ENCODE data around the gene CTXND2. TPM values are rescaled to one million over a fixed set of nuclear protein-coding genes. Genes with fewer than 3 reads are reported as not detected.
"Not testable (repeated sequence)": the region's sequence is repeated elsewhere in the genome, so short reads cannot be mapped to it uniquely, and the experiment has no call there.

CTXND2 gene
- total RNA-seq, 2 experiments from 2014 or later, result not detected

DNA sequence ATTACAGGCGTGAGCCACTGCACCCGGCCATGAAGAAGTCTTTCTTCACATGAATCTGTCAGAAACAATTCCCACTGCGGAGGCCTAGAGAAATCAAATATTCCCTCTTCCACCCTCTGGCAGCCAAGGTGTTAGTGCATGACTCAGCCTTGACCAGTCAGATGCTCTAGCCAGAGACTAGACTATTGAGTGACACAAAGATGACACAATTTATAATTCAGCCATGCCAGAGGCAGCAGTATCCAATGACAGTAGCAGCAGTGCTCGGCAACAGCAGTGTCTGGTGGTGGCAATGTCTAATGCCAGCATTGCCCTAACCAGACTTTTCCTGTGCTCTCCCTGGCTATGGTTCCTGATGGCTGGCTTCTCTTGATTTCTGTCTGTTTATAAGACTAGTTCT is 8.7 kb downstream of the CTXND2 start:
- ChIA-PET POLR2A (no interaction called here), CTCF (no interaction called here)
- no peak for DNase-seq
- H3K27ac Mint-ChIP-seq, result no peak overlapping the region
- H3K27me3 Mint-ChIP-seq, result no peaks in the 10 kb centered on the region
- intact Hi-C loops (cut with micrococcal nuclease), result no loop called here
- H3K4me1 Mint-ChIP-seq (ENCODE audit: low read depth), result peaks cover 6% of the 10 kb centered on the region
- no peak overlapping the region for H3K4me3 Mint-ChIP-seq
- no peaks in the 10 kb centered on the region for H3K36me3 Mint-ChIP-seq
- H3K9me3 Mint-ChIP-seq, result no peaks in the 10 kb centered on the region

DNA sequence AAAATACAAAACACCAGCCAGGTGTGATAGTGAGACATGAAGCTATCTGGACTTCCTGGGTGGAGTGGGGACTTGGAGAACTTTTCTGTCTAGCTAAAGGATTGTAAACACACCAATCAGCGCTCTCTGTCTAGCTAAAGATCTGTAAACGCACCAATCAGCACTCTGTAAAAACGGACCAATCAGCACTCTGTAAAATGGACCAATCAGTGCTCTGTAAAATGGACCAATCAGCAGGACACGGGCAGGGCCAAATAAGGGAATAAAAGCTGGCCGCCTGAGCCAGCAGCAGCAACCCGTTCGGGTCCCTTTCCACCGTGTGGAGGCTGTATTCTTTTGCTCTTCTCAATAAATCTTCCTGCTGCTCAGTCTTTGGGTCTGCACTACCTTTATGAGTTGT is 12.9 kb downstream of the CTXND2 start:
- H3K4me1 Mint-ChIP-seq (ENCODE audit: low read depth); POLR2A ChIA-PET; H3K9me3 Mint-ChIP-seq; H3K36me3 Mint-ChIP-seq; intact Hi-C loops (cut with micrococcal nuclease); CTCF ChIA-PET; DNase-seq; H3K27me3 Mint-ChIP-seq; H3K4me3 Mint-ChIP-seq; H3K27ac Mint-ChIP-seq: not testable (repeated sequence)

DNA sequence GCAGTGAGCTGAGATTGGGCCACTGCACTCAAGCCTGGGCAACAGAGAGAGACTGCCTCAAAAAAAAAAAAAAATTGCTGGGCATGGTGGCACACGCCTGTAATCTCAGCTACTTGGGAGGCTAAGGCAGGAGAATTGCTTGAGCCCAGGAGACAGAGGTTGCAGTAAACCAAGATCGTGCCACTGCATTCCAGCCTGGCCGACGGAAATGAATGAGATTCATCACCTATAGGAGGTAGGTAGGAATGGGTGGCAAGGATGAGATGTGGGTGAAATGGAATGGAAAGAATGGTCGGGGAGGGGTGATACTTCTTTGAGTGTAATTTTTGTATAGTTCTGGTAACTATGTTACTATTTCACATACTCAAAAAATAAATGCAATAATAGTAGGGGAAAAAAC is 15.4 kb downstream of the CTXND2 start:
- Mint-ChIP-seq H3K27ac (no peak overlapping the region), H3K4me1 (ENCODE audit: low read depth) (peaks cover 8% of the 10 kb centered on the region), H3K4me3 (no peak overlapping the region), H3K36me3 (no peaks in the 10 kb centered on the region), H3K27me3 (no peaks in the 10 kb centered on the region), H3K9me3 (no peaks in the 10 kb centered on the region)
- intact Hi-C loops (cut with micrococcal nuclease), result no loop called here
- CTCF ChIA-PET, result interaction anchor here (1.0 kb wide), 1 partner anchor 20 kb away, joined by 3 read pairs; no protein-coding TSS in a partner anchor
- DNase-seq, result no peak
- POLR2A ChIA-PET, result no interaction called here

DNA sequence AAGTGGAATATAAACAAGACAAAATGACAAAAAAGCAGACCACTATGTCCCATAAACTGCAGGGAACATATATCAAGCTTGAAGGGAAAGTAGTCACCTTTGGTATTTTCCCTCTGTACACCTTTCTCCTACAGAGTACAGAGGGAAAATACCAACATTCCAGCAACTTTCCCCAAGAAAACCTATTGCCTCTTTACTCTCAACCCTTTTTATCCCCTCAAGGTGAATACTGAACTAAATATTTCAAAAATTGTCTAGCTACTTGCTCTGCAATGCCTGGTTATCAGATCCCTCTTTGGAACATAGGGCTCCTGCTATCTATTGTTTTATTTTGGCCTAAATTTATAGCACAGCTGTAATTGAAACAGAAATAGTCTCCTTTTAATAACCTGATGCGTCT is 15.8 kb downstream of the CTXND2 start:
- Mint-ChIP-seq H3K4me3 (no peak overlapping the region), H3K9me3 (no peaks in the 10 kb centered on the region), H3K4me1 (ENCODE audit: low read depth) (peaks cover 10% of the 10 kb centered on the region), H3K27me3 (no peaks in the 10 kb centered on the region), H3K27ac (no peak overlapping the region), H3K36me3 (no peaks in the 10 kb centered on the region)
- CTCF ChIA-PET, result interaction anchor here (0.6 to 1.0 kb wide), 2 partner anchors 19 to 25 kb away, joined by 3 read pairs; no protein-coding TSS in a partner anchor
- DNase-seq, result no peak
- POLR2A ChIA-PET, result no interaction called here
- intact Hi-C loops (cut with micrococcal nuclease), result no loop called here

DNA sequence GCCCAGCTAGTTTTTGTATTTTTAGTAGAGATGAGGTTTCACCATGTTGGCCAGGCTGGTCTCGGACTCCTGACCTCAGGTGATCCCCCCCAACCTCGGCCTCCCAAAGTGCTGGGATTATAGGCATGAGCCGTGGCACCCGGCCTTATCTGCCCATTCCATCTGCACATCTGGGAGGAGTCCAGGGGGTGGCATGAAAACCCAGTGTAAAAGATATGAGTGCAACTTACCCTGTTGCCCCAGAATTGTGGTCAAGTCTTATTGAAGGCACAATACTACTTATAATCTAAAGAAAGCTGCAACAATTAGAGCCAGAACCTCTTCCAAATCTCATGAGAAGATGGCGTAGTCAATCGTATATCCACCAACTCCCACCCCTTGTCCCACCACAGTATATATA is 18.4 kb downstream of the CTXND2 start:
- CTCF ChIA-PET, result no interaction called here
- POLR2A ChIA-PET, result no interaction called here

DNA sequence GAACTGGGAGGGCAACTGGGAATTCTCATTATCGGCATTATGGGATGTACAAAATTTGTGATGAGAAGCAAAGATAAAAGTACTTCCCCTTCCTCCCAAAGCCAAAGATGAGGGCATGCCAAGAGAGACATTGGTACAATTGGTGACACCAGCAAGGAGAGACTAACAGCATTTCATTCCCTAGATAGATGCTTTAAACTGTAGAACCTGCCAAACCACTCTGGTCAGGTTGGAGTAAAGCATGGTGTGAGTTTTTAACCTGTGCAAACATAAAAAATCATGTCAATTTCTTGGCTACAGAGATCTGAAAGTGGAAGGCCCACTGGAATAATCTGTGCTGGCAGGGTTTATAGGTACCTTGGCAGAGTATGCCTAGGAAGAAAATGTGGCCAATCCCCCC is 19.4 kb downstream of the CTXND2 start:
- Mint-ChIP-seq H3K9me3 (no peaks in the 10 kb centered on the region), H3K4me1 (ENCODE audit: low read depth) (peaks cover 12% of the 10 kb centered on the region), H3K27ac (no peak overlapping the region), H3K27me3 (no peaks in the 10 kb centered on the region), H3K36me3 (no peaks in the 10 kb centered on the region), H3K4me3 (no peak overlapping the region)
- DNase-seq, result no peak
- CTCF ChIA-PET, result no interaction called here
- intact Hi-C loops (cut with micrococcal nuclease), result no loop called here
- POLR2A ChIA-PET, result no interaction called here

More for the DNA sequence above, 18.4 kb downstream of the CTXND2 start:
- no peak for DNase-seq
- no peaks in the 10 kb centered on the region for H3K36me3 Mint-ChIP-seq
- no peak overlapping the region for H3K4me3 Mint-ChIP-seq
- no peaks in the 10 kb centered on the region for H3K27me3 Mint-ChIP-seq
- H3K27ac Mint-ChIP-seq, result no peak overlapping the region
- H3K9me3 Mint-ChIP-seq, result no peaks in the 10 kb centered on the region
- intact Hi-C loops (cut with micrococcal nuclease), result no loop called here
- H3K4me1 Mint-ChIP-seq (ENCODE audit: low read depth), result peaks cover 12% of the 10 kb centered on the region

DNA sequence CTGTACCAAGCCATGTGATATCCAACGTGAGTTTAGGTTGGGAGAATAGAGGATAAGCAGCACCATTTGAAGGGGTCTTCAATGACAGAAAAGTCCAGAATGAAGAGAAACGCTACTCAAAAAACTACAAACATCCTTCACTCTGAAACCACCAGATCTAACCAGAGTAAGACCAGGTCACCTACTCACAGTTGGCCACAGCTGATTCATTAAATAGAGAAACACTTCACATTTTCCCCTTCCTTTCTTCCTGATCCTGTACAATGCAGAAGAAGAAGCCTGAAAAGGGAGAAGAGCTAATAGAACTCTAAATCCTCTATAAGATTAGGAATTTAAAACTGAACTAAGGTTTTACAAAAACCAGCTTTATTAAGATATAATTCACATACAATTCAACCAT is 19.9 kb downstream of the CTXND2 start:
- H3K9me3 Mint-ChIP-seq, result no peaks in the 10 kb centered on the region
- POLR2A ChIA-PET, result no interaction called here
- intact Hi-C loops (cut with micrococcal nuclease), result no loop called here

DNA sequence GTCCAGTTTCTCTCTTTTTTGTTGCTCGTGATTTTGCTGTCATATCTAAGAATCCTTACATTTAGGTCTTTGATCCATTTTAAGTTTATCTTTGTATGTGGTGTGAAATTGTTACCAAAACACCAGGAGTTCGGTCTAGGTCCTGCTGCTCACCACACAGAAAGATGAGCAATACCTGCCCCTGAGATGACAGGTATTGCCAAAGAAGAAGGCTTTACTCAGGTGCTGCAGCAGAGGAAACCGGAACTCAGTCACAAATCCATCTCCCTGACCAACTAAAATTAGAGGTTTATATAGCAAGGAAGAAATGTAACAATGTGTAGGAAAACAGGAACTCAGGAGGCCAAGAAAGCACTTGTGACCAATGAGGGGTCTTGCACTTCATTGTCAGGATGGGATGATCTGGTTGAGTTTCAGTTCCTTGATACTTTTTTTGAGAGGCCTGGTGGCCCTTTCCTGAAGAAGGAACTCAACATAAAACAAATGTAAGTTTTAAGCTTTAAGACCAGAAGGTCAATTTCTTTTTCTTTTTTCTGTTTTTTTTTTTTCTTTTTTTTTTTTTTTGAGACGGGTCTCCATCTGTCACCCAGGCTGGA is 22.7 kb downstream of the CTXND2 start:
- intact Hi-C loops (cut with micrococcal nuclease), result no loop called here
- Mint-ChIP-seq H3K9me3 (no peaks in the 10 kb centered on the region), H3K27me3 (no peaks in the 10 kb centered on the region), H3K27ac (no peak overlapping the region), H3K4me3 (no peak overlapping the region), H3K4me1 (ENCODE audit: low read depth) (peaks cover 12% of the 10 kb centered on the region), H3K36me3 (no peaks in the 10 kb centered on the region)
- POLR2A ChIA-PET, result no interaction called here
- DNase-seq, result no peak
- CTCF ChIA-PET, result no interaction called here

More for the DNA sequence above, 19.9 kb downstream of the CTXND2 start:
- peaks cover 12% of the 10 kb centered on the region for H3K4me1 Mint-ChIP-seq (ENCODE audit: low read depth)
- CTCF ChIA-PET, result no interaction called here
- no peak overlapping the region for H3K4me3 Mint-ChIP-seq
- no peak overlapping the region for H3K27ac Mint-ChIP-seq
- H3K36me3 Mint-ChIP-seq, result no peaks in the 10 kb centered on the region
- no peaks in the 10 kb centered on the region for H3K27me3 Mint-ChIP-seq
- DNase-seq, result no peak

DNA sequence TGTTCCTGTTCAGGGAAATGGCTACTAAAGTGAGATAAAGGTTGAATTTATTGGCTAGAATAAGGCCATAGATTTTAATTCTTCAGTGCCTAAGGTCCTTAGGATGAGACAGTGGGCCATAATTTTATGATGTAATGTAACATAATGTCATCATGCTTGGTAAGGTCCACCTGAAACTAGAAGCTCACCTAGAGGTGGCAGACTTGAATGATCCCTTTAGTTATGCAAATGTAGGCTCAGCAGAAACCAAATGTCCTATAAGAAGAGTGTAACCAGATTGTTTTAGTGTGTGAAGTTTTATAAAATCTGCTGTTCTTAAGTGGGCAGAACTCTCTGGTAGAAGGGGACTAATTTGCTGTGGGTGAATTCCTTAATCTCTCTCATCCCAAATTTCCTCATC is 25.7 kb downstream of the CTXND2 start:
- H3K36me3 Mint-ChIP-seq, result no peaks in the 10 kb centered on the region
- ChIA-PET CTCF (interaction anchor here (1.0 kb wide), 1 partner anchor 10 kb away, joined by 5 read pairs; no protein-coding TSS in a partner anchor), POLR2A (interaction anchor here (1.1 kb wide), 1 partner anchor 44 kb away, joined by 5 read pairs; no protein-coding TSS in a partner anchor)
- no peaks in the 10 kb centered on the region for H3K27me3 Mint-ChIP-seq
- intact Hi-C loops (cut with micrococcal nuclease), result no loop called here
- H3K4me1 Mint-ChIP-seq (ENCODE audit: low read depth), result peaks cover 2% of the 10 kb centered on the region
- no peak overlapping the region for H3K27ac Mint-ChIP-seq
- DNase-seq, result no peak
- H3K4me3 Mint-ChIP-seq, result no peak overlapping the region
- no peaks in the 10 kb centered on the region for H3K9me3 Mint-ChIP-seq

DNA sequence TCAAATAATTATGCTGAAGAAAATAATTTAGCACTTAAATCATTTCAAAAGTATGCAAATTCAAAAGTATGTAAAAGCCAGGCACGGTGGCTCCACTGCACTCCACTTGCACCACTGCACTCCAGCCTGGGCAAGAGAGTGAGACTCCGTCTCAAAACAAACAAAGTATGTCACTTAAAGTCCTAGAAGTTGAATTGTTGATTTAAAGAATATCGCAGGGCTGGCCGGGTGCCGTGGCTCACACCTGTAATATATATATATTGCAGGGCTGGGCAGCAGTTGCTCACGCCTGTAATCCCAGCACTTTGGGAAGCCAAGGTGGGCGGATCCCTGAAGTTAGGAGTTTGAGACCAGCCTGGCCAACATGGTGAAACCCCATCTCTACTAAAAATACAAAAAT is 30.5 kb downstream of the CTXND2 start:
- Mint-ChIP-seq H3K27ac (no peak overlapping the region), H3K27me3 (no peaks in the 10 kb centered on the region), H3K4me1 (ENCODE audit: low read depth) (peaks cover 6% of the 10 kb centered on the region), H3K9me3 (no peaks in the 10 kb centered on the region), H3K4me3 (no peak overlapping the region), H3K36me3 (no peaks in the 10 kb centered on the region)
- ChIA-PET POLR2A (no interaction called here), CTCF (no interaction called here)
- DNase-seq, result no peak
- intact Hi-C loops (cut with micrococcal nuclease), result no loop called here

DNA sequence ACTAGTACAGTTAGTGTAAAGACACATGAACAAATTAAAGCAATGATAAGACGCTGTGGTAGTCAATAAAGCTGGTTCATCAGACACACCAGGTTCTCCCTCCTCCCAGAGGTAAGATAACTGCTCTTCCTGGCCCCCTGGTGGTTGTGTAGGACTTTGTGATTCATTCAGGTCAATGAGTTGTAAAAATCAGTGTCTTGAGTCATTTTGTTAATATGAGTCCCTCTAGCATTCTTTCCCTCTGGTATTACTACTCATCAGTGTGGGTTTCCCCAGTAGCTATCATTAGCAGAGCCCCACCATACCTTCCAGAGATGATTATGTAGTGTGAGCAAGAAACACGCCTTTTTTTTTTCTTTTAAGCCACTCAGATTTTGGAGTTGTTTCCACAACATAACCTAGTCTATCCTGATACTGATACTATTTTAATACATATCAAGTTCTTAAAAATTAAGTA is 35.6 kb downstream of the CTXND2 start:
- CTCF ChIA-PET, result interaction anchor here (0.6 to 2.1 kb wide), 30 partner anchors 10 to 362 kb away, joined by 3 to 14 read pairs (median 4); partner anchors contain the start of genes CTSK, CTXND2, GOLPH3L and MINDY1
- H3K9me3 Mint-ChIP-seq, result no peaks in the 10 kb centered on the region
- peaks cover 4% of the 10 kb centered on the region for H3K36me3 Mint-ChIP-seq
- POLR2A ChIA-PET, result interaction anchor here (0.6 to 1.8 kb wide), 7 partner anchors 76 to 362 kb away, joined by 3 to 4 read pairs (median 3); partner anchors contain the start of gene MCL1
- peak overlapping the region; percentile 42 for H3K27ac Mint-ChIP-seq
- peak; percentile 88 for DNase-seq
- peak overlapping the region; percentile 16 for H3K4me3 Mint-ChIP-seq
- H3K4me1 Mint-ChIP-seq (ENCODE audit: low read depth), result peaks cover 16% of the 10 kb centered on the region
- no peaks in the 10 kb centered on the region for H3K27me3 Mint-ChIP-seq
- intact Hi-C loops (cut with micrococcal nuclease), result loop anchor here (1.0 to 5.0 kb wide), 10 partner anchors 32 to 360 kb away; partner anchors contain the start of genes ARNT, CTSS, ENSA and PRUNE1

DNA sequence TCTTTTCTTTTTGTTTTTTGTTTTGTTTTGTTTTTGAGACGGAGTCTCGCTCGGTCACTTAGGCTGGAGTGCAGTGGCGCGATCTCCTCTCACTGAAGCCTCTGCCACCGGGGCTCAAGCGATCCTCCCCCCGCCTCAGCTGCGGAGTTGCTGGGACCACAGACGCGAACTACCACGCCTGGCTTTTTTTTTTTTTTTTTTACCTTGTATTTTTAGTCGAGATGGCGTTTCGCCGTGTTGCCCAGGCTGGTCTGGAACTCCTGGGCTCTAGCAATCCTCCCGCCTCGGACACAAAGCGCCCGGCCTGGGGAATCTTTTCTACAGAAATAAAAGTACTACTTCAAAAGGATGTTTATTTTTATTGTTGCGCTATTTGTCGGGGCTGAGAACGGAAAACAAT is 38.1 kb downstream of the CTXND2 start:
- Mint-ChIP-seq H3K9me3 (no peaks in the 10 kb centered on the region), H3K36me3 (peaks cover 27% of the 10 kb centered on the region), H3K4me3 (peak overlapping the region; percentile 96), H3K27ac (peak overlapping the region; percentile 94), H3K27me3 (no peaks in the 10 kb centered on the region), H3K4me1 (ENCODE audit: low read depth) (peaks cover 21% of the 10 kb centered on the region)
- ChIA-PET POLR2A (interaction anchor here (1.6 kb wide), 1 partner anchor 35 kb away, joined by 3 read pairs; no protein-coding TSS in a partner anchor), CTCF (interaction anchor here (1.0 kb wide), 1 partner anchor 71 kb away, joined by 3 read pairs; no protein-coding TSS in a partner anchor)
- DNase-seq, result peak; percentile 18
- intact Hi-C loops (cut with micrococcal nuclease), result loop anchor here (5.0 kb wide), 1 partner anchor 603 kb away; the partner anchor contains the start of gene PRPF3
